Upper lobe of left lung (tissue), 4 donors: Measurements from ENCODE around the gene SLC17A2.

ENCODE experiments used
- EP300 ChIP-seq, 4 donors: sonication (generic); formaldehyde crosslinking; IDR thresholded peaks; one replicate each; pipeline ENCODE4 v1.5.1; 2017; ENCODE audit warnings: antibody characterized with exemption in 4 of 4, control low read depth in 2 of 4
- POLR2A ChIP-seq, 4 donors: fragments of 450-650 bp; IDR thresholded peaks; one replicate each; pipeline ENCODE4 v1.5.1; 2016 to 2017; ENCODE audit warnings: antibody characterized with exemption in 4 of 4, mild to moderate bottlenecking in 2 of 4
- POLR2AphosphoS5 ChIP-seq, 2 donors: sonication (generic); formaldehyde crosslinking; IDR thresholded peaks; one replicate each; pipeline ENCODE4 v1.5.1; 2017; ENCODE audit warnings: antibody characterized with exemption in 2 of 2
- TF ChIP-seq, protein P1 (sequence below), 6 experiments: fragments of 450-650 bp in 4 of 6; fragments of 200-600 bp in 2 of 6; sonication (generic) in 2 of 6; IDR thresholded peaks; one replicate each; pipeline ENCODE4 v1.5.1; 2016 to 2019; ENCODE audit warnings: antibody characterized with exemption in 6 of 6

- TF ChIP-seq, protein P1, sequence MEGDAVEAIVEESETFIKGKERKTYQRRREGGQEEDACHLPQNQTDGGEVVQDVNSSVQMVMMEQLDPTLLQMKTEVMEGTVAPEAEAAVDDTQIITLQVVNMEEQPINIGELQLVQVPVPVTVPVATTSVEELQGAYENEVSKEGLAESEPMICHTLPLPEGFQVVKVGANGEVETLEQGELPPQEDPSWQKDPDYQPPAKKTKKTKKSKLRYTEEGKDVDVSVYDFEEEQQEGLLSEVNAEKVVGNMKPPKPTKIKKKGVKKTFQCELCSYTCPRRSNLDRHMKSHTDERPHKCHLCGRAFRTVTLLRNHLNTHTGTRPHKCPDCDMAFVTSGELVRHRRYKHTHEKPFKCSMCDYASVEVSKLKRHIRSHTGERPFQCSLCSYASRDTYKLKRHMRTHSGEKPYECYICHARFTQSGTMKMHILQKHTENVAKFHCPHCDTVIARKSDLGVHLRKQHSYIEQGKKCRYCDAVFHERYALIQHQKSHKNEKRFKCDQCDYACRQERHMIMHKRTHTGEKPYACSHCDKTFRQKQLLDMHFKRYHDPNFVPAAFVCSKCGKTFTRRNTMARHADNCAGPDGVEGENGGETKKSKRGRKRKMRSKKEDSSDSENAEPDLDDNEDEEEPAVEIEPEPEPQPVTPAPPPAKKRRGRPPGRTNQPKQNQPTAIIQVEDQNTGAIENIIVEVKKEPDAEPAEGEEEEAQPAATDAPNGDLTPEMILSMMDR (IDR thresholded peaks at IDR 0.05) = no peak
- TF ChIP-seq POLR2A (IDR thresholded peaks at IDR 0.05) (no peak), POLR2AphosphoS5 (IDR thresholded peaks at IDR 0.05) (no peak), EP300 (IDR thresholded peaks at IDR 0.05) (no peak)
Observed at GRCh38 chr6:25959890-25960536, 29.5 kb upstream of the SLC17A2 start.
